COLO829 (cell line): ENCODE measurements around the gene OR10AD1.
"Not testable (repeated sequence)": the region's sequence is repeated elsewhere in the genome, so short reads cannot be mapped to it uniquely, and the experiment has no call there.

ENCODE experiments used
- DNase-seq: peaks from one replicate; pipeline ENCODE4 v3.0.0; 2012; ENCODE audit warnings: low spot score

The OR10AD1 gene

GRCh38 chr12:48203192-48203591 is at the start of gene OR10AD1:
OR10AD1 (minus strand) TSS chr12:48203292; CDS start chr12:48203292, 0 bp downstream.
- no peak for DNase-seq

GRCh38 chr12:48247181-48247966 is 44.3 kb upstream of the OR10AD1 start:
- no peak for DNase-seq

GRCh38 chr12:48237162-48237561 is 34.1 kb upstream of the OR10AD1 start:
- peak; percentile 8 for DNase-seq

- no peak for DNase-seq
Observed at GRCh38 chr12:48235796-48236333, 32.8 kb upstream of the OR10AD1 start.

- not testable (repeated sequence) for DNase-seq
Observed at GRCh38 chr12:48231169-48231958, 28.3 kb upstream of the OR10AD1 start.

GRCh38 chr12:48224533-48224932 is 21.4 kb upstream of the OR10AD1 start:
- DNase-seq, result not testable (repeated sequence)

GRCh38 chr12:48221645-48222044 is 18.6 kb upstream of the OR10AD1 start:
- no peak for DNase-seq

GRCh38 chr12:48220701-48221100 is 17.6 kb upstream of the OR10AD1 start:
- no peak for DNase-seq

- peak; percentile 9 for DNase-seq
Observed at GRCh38 chr12:48219631-48220030, 16.5 kb upstream of the OR10AD1 start.

GRCh38 chr12:48216785-48217184 is 13.7 kb upstream of the OR10AD1 start:
- DNase-seq, result no peak

- not testable (repeated sequence) for DNase-seq
Observed at GRCh38 chr12:48209495-48209894, 6.4 kb upstream of the OR10AD1 start.

GRCh38 chr12:48202766-48203165 is 326 bp downstream of the OR10AD1 start:
- no peak for DNase-seq

GRCh38 chr12:48201516-48201915 is 1.6 kb downstream of the OR10AD1 start:
- DNase-seq, result no peak

GRCh38 chr12:48201091-48201490 is 2.0 kb downstream of the OR10AD1 start:
- DNase-seq, result no peak

- DNase-seq, result no peak
Observed at GRCh38 chr12:48199774-48200221, 3.3 kb downstream of the OR10AD1 start.

GRCh38 chr12:48198985-48199384 is 4.1 kb downstream of the OR10AD1 start:
- no peak for DNase-seq

- DNase-seq, result no peak
Observed at GRCh38 chr12:48198672-48198971, 4.5 kb downstream of the OR10AD1 start.

GRCh38 chr12:48197971-48198671 is 5.0 kb downstream of the OR10AD1 start:
- peak; percentile 90 for DNase-seq

- peak; percentile 57 for DNase-seq
Observed at GRCh38 chr12:48197549-48197970, 5.5 kb downstream of the OR10AD1 start.

- DNase-seq, result no peak
Observed at GRCh38 chr12:48194799-48195201, 8.3 kb downstream of the OR10AD1 start.

GRCh38 chr12:48193623-48194022 is 9.5 kb downstream of the OR10AD1 start:
- no peak for DNase-seq

GRCh38 chr12:48192861-48193260 is 10.2 kb downstream of the OR10AD1 start:
- peak; percentile 32 for DNase-seq
